IMR-90 (cell line): ENCODE measurements around the gene CFAP126. TPM values are rescaled to one million over a fixed set of nuclear protein-coding genes. Genes with fewer than 3 reads are reported as not detected.
A peak's percentile ranks its signal among the peaks of the same experiment; 100 is the strongest.

Experiments
- ATAC-seq: fragments of 200-7000 bp; cut with Tn5 transposase; 2 replicates; pipeline ENCODE4 v1.9.1; 2020; ENCODE audit warnings: low read depth, mild to moderate bottlenecking, moderate library complexity
- BruUV-seq: library from RNA; stranded (reverse); fragments of 400-500 nt; replicated peaks from 2 replicates; lab custom pipeline; 2021; lab: Mats Ljungman, UMichigan
- CTCF ChIA-PET: fragments of 300-600 bp; formaldehyde crosslinking; extraction: SDS; loops from one replicate; lab custom pipeline; 2021; ENCODE audit warnings: antibody characterized with exemption; lab: Yijun Ruan, JAX
- POLR2A ChIA-PET: fragments of 300-600 bp; sonication (Branson Sonifier 250); formaldehyde crosslinking; loops from one replicate; lab custom pipeline; 2022; ENCODE audit warnings: antibody characterized with exemption; ENCODE audit not compliant: unreplicated experiment; lab: Charles Lee
- DNase-seq: peaks from one replicate; pipeline ENCODE4 v3.0.0; 2013
- H2AFZ ChIP-seq: replicated peaks from 2 replicates; pipeline ENCODE3; 2013; ENCODE audit warnings: low read length, mild to moderate bottlenecking; ENCODE audit not compliant: poor library complexity
- H2AK5ac ChIP-seq: 2 replicates; pipeline ENCODE4 v1.6.1; 2013; ENCODE audit warnings: low read depth, low read length, inconsistent platforms
- H2AK9ac ChIP-seq: replicated peaks from 2 replicates; pipeline ENCODE3; 2013; ENCODE audit warnings: mild to moderate bottlenecking, low read depth, low read length, moderate library complexity; ENCODE audit not compliant: poor library complexity
- H2BK120ac ChIP-seq: 2 replicates; pipeline ENCODE4 v1.6.1; 2013; ENCODE audit warnings: low read depth, low read length, inconsistent platforms
- H2BK15ac ChIP-seq: 3 replicates; pipeline ENCODE4 v1.6.1; 2013; ENCODE audit warnings: low read depth, low read length, inconsistent platforms
- H2BK20ac ChIP-seq: 2 replicates; pipeline ENCODE4 v1.6.1; 2013; ENCODE audit warnings: low read depth, mild to moderate bottlenecking, inconsistent platforms, low read length, moderate library complexity
- H2BK5ac ChIP-seq: 2 replicates; pipeline ENCODE4 v1.6.1; 2013; ENCODE audit warnings: mild to moderate bottlenecking, low read depth, low read length, inconsistent platforms; ENCODE audit not compliant: poor library complexity, severe bottlenecking
- H3K14ac ChIP-seq: replicated peaks from 2 replicates; pipeline ENCODE4 v1.6.1; 2013; ENCODE audit warnings: low read depth, low read length, inconsistent platforms
- H3K18ac ChIP-seq: 2 replicates; pipeline ENCODE4 v1.6.1; 2013; ENCODE audit warnings: low read depth, low read length, control low read depth
- H3K23ac ChIP-seq: 2 replicates; pipeline ENCODE4 v1.6.1; 2013; ENCODE audit warnings: low read depth, low read length, inconsistent platforms
- H3K27ac ChIP-seq: 2 replicates; pipeline ENCODE4 v1.5.1; 2013; ENCODE audit warnings: mild to moderate bottlenecking, control low read depth, low read length; ENCODE audit not compliant: insufficient read depth
- H3K27me3 ChIP-seq: 2 replicates; pipeline ENCODE4 v1.6.1; 2013; ENCODE audit warnings: low read length; ENCODE audit not compliant: control insufficient read depth, insufficient read depth
- H3K36me3 ChIP-seq: 2 replicates; pipeline ENCODE4 v1.6.1; 2013; ENCODE audit warnings: low read length, mixed read lengths; ENCODE audit not compliant: control insufficient read depth, insufficient read depth
- H3K4ac ChIP-seq: 2 replicates; pipeline ENCODE4 v1.6.1; 2013; ENCODE audit warnings: low read depth, low read length, inconsistent platforms
- H3K4me1 ChIP-seq: 2 replicates; pipeline ENCODE4 v1.6.1; 2013; ENCODE audit warnings: low read length, mixed read lengths; ENCODE audit not compliant: control insufficient read depth, insufficient read depth
- H3K4me2 ChIP-seq: 2 replicates; pipeline ENCODE4 v1.6.1; 2013; ENCODE audit warnings: low read depth, mild to moderate bottlenecking, control low read depth, low read length, moderate library complexity
- H3K4me3 ChIP-seq: 2 replicates; pipeline ENCODE4 v1.5.1; 2013; ENCODE audit warnings: low read depth, mild to moderate bottlenecking, control low read depth, low read length, moderate library complexity; ENCODE audit not compliant: insufficient read depth
- H3K56ac ChIP-seq: 2 replicates; pipeline ENCODE4 v1.6.1; 2013; ENCODE audit warnings: low read length, inconsistent platforms; ENCODE audit not compliant: insufficient read depth; ENCODE audit errors: extremely low read depth
- H3K79me1 ChIP-seq, 2 experiments: 2 replicates each; pipeline ENCODE4 v1.6.1; 2013; ENCODE audit warnings: low read length in 2 of 2, inconsistent platforms in 1 of 2, low read depth in 1 of 2
- H3K9ac ChIP-seq: 2 replicates; pipeline ENCODE4 v1.6.1; 2013; ENCODE audit warnings: low read depth, low read length, control low read depth
- H3K9me1 ChIP-seq: 2 replicates; pipeline ENCODE4 v1.6.1; 2013; ENCODE audit warnings: low read length, inconsistent platforms; ENCODE audit not compliant: insufficient read depth
- H3K9me3 ChIP-seq: 2 replicates; pipeline ENCODE4 v1.6.1; 2013; ENCODE audit warnings: low read length; ENCODE audit not compliant: control insufficient read depth, insufficient read depth
- H4K20me1 ChIP-seq: 2 replicates; pipeline ENCODE4 v1.6.1; 2013; ENCODE audit warnings: low read length, inconsistent platforms; ENCODE audit not compliant: insufficient read depth
- H4K5ac ChIP-seq: 2 replicates; pipeline ENCODE4 v1.6.1; 2013; ENCODE audit warnings: mild to moderate bottlenecking, low read depth, low read length, control low read depth
- H4K8ac ChIP-seq, 2 experiments: 2 replicates each; pipeline ENCODE4 v1.6.1; 2013; ENCODE audit warnings: low read depth in 2 of 2, low read length in 2 of 2, control low read depth in 1 of 2, inconsistent platforms in 1 of 2
- H4K91ac ChIP-seq: 2 replicates; pipeline ENCODE4 v1.6.1; 2013; ENCODE audit warnings: low read depth, low read length, inconsistent platforms; ENCODE audit not compliant: insufficient read depth
- BHLHE40 ChIP-seq: fragments of 150-350 bp; IDR thresholded peaks from 2 replicates; pipeline ENCODE4 v1.6.1; 2016; ENCODE audit warnings: mild to moderate bottlenecking, low read depth, low read length
- CHD1 ChIP-seq: IDR thresholded peaks from 2 replicates; pipeline ENCODE4 v1.6.1; 2012; ENCODE audit warnings: low read depth, low read length, improper control_type of control experiment
- MAFK ChIP-seq: IDR thresholded peaks from 2 replicates; pipeline ENCODE4 v1.6.1; 2012; ENCODE audit warnings: low read depth, low read length, improper control_type of control experiment
- MAZ ChIP-seq: IDR thresholded peaks from 2 replicates; pipeline ENCODE4 v1.6.1; 2012; ENCODE audit warnings: low read depth, mild to moderate bottlenecking, low read length, improper control_type of control experiment, moderate library complexity, borderline replicate concordance
- MXI1 ChIP-seq: IDR thresholded peaks from 2 replicates; pipeline ENCODE4 v1.6.1; 2012; ENCODE audit warnings: low read depth, mild to moderate bottlenecking, low read length, moderate library complexity, borderline replicate concordance
- NFE2L2 ChIP-seq: fragments of 150-350 bp; IDR thresholded peaks from 2 replicates; pipeline ENCODE4 v1.6.1; 2016; ENCODE audit warnings: low read depth, mild to moderate bottlenecking, low read length
- POLR2A ChIP-seq: IDR thresholded peaks from 2 replicates; pipeline ENCODE4 v1.6.1; 2012; ENCODE audit warnings: mild to moderate bottlenecking, low read depth, low read length
- RAD21 ChIP-seq: IDR thresholded peaks from 2 replicates; pipeline ENCODE4 v1.6.1; 2012; ENCODE audit warnings: low read length, improper control_type of control experiment
- RCOR1 ChIP-seq: IDR thresholded peaks from 2 replicates; pipeline ENCODE4 v1.6.1; 2012; ENCODE audit warnings: mild to moderate bottlenecking, low read length, improper control_type of control experiment; ENCODE audit not compliant: insufficient replicate concordance
- RFX5 ChIP-seq: IDR thresholded peaks from 2 replicates; pipeline ENCODE4 v1.8.0; 2012; ENCODE audit warnings: low read depth, mild to moderate bottlenecking, low read length, moderate library complexity
- USF2 ChIP-seq: fragments of 150-350 bp; IDR thresholded peaks from 2 replicates; pipeline ENCODE4 v1.6.1; 2017; ENCODE audit warnings: mild to moderate bottlenecking, antibody characterized with exemption, low read length, low read depth
- WGBS, 2 experiments: methylation state at CpG; one replicate each; pipeline versions ENCODE4 v1.1.5 to v1.1.7; 2013; ENCODE audit warnings: missing lambda C conversion rate in 2 of 2; ENCODE audit not compliant: insufficient read length in 1 of 2; ENCODE audit errors: extremely low coverage in 2 of 2; 5-methylcytosine and 5-hydroxymethylcytosine counted together
- dilution Hi-C: fragments of 300-500 bp; cut with HindIII; formaldehyde crosslinking; loops from one replicate; pipeline ENCODE4 v1.14.3; 2018; ENCODE audit warnings: low sequenced_read_pairs; ENCODE audit not compliant: unreplicated experiment
- in situ Hi-C: fragments of 300-500 bp; cut with MboI; formaldehyde crosslinking; loops from 3 replicates; pipeline ENCODE4 v1.14.3; 2019; ENCODE audit warnings: low sequenced_read_pairs, inconsistent platforms, mixed read lengths
- intact Hi-C: fragments of 100-400 bp; cut with micrococcal nuclease; formaldehyde crosslinking; loops from 2 replicates; pipeline ENCODE4 v1.10.0; 2022
- polyA plus RNA-seq, 3 experiments: library from polyadenylated mRNA; depleted of rRNA; stranded (reverse); fragments of >200 nt; gene quantifications; 2 replicates each; pipeline ENCODE4 v1.2.3, GENCODE V29; 2012; ENCODE audit warnings: low replicate concordance in 1 of 3
- total RNA-seq: library from RNA; depleted of rRNA; stranded (reverse); fragments of >200 nt; gene quantifications from 2 replicates; pipeline ENCODE4 v1.2.3, GENCODE V29; 2012
- TF ChIP-seq, protein P1 (sequence below): conservative IDR thresholded peaks from 2 replicates; pipeline ENCODE4 v1.5.1; 2012; ENCODE audit warnings: mild to moderate bottlenecking, low read depth, low read length, improper control_type of control experiment

CFAP126 gene
- total and polyA plus RNA-seq, 2 of the 4 experiments (the other 2 are of a cell fraction), result not detected

DNA sequence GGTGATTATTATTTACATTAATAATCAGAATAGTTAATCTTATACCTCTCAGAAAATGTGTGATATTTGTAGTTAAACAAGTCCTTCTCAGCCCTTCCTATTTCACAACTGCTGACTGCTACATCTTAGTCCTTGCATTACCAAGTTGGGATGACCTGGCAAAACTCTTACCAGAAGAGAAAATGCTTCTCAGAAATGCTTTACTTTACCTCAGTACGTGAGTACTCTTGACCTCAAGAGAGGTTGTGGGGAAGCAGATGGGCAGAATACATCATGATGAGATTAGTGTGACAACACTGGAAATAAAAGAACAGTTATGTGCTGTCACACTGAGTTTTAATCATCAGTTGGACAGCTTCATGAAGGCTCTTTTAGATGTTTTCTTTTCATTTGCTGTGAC, 16.2 kb downstream of the CFAP126 start:
- ATAC-seq (no peak), DNase-seq (peak; percentile 4)
- H4K91ac ChIP-seq, result no peak overlapping the region
- H3K79me1 ChIP-seq, result 0 out of 4 replicates have a peak, but pooled peaks cover 3 to 4% of the 10 kb centered on the region in 2 experiments
- no peak overlapping the region for H4K8ac ChIP-seq
- no peak overlapping the region for H3K18ac ChIP-seq
- TF ChIP-seq RAD21 (no peak), MAZ (no peak), POLR2A (no peak), MXI1 (no peak), RFX5 (no peak), CHD1 (no peak), BHLHE40 (no peak), USF2 (no peak), RCOR1 (no peak), MAFK (no peak), NFE2L2 (no peak)
- TF ChIP-seq, protein P1, sequence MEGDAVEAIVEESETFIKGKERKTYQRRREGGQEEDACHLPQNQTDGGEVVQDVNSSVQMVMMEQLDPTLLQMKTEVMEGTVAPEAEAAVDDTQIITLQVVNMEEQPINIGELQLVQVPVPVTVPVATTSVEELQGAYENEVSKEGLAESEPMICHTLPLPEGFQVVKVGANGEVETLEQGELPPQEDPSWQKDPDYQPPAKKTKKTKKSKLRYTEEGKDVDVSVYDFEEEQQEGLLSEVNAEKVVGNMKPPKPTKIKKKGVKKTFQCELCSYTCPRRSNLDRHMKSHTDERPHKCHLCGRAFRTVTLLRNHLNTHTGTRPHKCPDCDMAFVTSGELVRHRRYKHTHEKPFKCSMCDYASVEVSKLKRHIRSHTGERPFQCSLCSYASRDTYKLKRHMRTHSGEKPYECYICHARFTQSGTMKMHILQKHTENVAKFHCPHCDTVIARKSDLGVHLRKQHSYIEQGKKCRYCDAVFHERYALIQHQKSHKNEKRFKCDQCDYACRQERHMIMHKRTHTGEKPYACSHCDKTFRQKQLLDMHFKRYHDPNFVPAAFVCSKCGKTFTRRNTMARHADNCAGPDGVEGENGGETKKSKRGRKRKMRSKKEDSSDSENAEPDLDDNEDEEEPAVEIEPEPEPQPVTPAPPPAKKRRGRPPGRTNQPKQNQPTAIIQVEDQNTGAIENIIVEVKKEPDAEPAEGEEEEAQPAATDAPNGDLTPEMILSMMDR, result no peak
- H2AFZ ChIP-seq, result no peak overlapping the region
- no peaks in the 10 kb centered on the region for H3K27me3 ChIP-seq
- ChIA-PET POLR2A (no interaction called here), CTCF (no interaction called here)
- H3K56ac ChIP-seq, result no peak overlapping the region
- H3K27ac ChIP-seq, result no peak overlapping the region
- no peak overlapping the region for H2AK5ac ChIP-seq
- no peak overlapping the region for H2AK9ac ChIP-seq
- dilution Hi-C loops (no loop called here), in situ Hi-C loops (no loop called here), intact Hi-C loops (no loop called here)
- no CpG with 5 or more reads among the region's 1 CpG for WGBS, 2 experiments
- no TSS peak for BruUV-seq
- no peaks in the 10 kb centered on the region for H3K4me1 ChIP-seq
- H3K4me2 ChIP-seq, result no peak overlapping the region
- H2BK15ac ChIP-seq, result no peak overlapping the region
- no peak overlapping the region for H2BK5ac ChIP-seq
- no peak overlapping the region for H3K14ac ChIP-seq
- H3K9me1 ChIP-seq, result no peaks in the 10 kb centered on the region
- H3K4me3 ChIP-seq, result no peak overlapping the region
- H3K36me3 ChIP-seq, result peaks cover 3% of the 10 kb centered on the region
- H3K9me3 ChIP-seq, result no peaks in the 10 kb centered on the region
- no peak overlapping the region for H3K9ac ChIP-seq
- no peak overlapping the region for H4K5ac ChIP-seq
- H3K23ac ChIP-seq, result no peak overlapping the region
- H4K20me1 ChIP-seq, result no peaks in the 10 kb centered on the region
- no peak overlapping the region for H3K4ac ChIP-seq
- no peak overlapping the region for H2BK20ac ChIP-seq
- H2BK120ac ChIP-seq, result no peak overlapping the region
